Activated CD8-positive, alpha-beta memory T cell treated with anti-CD3 and anti-CD28 coated beads for 24 hours (primary cell): ENCODE measurements around the gene LMAN2L.
"Not testable (repeated sequence)": the region's sequence is repeated elsewhere in the genome, so short reads cannot be mapped to it uniquely, and the experiment has no call there.

Experiments
- DNase-seq: peaks from one replicate; pipeline ENCODE4 v3.0.0-alpha.2; 2020

Gene LMAN2L

DNA sequence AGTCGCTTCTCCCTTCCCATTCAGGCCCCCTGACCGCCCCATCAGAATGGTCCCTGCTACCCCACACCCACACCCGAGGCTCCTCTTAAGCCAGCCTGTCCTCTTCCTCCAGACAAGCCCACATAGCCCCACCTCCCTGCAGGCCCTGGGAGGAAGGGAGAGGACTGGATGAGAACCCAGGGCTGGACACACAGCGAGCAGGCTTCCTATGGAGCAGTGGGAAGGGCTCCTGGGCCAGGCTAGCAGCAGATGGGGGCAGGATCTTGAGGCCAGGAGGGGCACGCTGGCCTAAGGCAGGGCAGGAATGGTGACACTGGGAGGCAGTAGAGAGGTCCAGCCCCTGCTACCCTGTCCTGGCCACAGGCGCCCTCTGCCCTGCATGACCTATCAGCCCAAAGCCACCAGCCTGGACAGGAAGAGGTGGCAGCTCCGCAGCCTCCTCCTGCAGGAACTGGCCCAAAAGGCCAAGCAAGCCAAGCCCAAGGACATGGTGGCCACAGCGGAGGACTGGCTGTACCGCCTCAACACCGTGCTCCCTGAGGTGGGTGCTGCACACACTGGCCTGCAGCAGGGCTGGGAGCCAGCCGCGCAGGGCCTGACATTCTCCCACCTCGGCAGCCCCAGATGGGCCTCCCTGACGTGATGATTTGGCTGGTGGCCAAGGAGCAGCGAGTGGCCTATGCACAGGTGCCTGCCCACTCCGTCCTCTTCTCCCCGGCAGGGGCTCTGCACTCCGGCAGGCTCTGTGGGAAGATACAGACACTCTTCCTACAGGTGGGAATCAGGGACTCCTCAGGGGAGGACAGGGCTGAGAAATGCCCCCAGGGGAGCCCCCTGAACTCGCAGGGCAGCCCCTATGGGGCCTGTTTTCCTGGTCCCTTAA lies 54.0 kb downstream of the LMAN2L start:
- DNase-seq = no peak

GRCh38 chr2:96684883-96685576 lies 54.8 kb downstream of the LMAN2L start:
- DNase-seq = no peak

GRCh38 chr2:96683972-96684820 lies 55.7 kb downstream of the LMAN2L start:
- DNase-seq = no peak

DNA sequence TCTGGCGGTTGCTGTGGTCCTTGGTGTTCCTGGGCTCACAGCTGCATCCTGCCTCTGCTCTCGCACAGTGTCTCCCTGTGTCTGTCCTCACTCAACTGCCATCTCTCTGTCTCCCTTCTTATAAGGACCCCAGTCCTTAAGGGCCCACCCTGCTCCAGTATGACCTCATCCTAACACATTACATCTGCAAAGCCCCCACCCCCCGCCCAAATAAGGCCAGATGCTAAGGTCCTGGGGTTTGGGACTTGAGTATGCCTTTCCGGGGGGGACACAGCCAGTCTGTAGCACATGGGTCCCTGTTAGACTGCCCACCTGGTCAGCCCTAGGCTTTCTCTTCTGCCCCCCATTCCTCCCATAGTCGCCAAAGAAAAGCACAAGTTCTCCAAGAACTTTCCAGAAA lies 56.6 kb downstream of the LMAN2L start:
- no peak for DNase-seq

- no peak for DNase-seq
Observed at GRCh38 chr2:96681540-96681939, 58.3 kb downstream of the LMAN2L start.

DNA sequence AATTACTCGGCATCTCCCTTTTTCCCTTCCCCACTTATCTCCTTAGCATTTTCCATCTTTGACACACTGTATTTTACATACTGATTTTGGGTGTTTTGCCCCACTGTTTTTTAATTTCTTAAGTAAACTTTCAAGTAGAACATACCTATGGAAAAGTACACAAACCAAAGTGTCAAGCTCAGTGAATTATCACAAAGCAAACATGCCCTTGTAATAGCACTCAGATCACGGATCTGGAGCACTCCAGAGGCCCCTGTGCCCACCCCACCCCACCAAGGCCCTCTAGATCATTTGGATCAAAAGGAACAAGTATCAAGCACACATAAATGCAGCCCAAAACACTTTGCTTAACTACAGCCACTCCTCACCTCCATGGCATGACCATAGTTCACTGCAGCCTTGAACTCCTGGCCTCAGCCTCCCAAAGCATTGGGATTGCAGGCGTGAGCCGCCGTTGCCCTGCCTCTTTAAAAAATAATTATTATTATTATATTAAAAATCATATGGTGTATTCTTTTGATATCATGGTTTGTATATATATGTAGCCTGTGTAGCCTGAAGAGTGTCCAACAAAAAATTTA lies 59.2 kb downstream of the LMAN2L start:
- DNase-seq = no peak

DNA sequence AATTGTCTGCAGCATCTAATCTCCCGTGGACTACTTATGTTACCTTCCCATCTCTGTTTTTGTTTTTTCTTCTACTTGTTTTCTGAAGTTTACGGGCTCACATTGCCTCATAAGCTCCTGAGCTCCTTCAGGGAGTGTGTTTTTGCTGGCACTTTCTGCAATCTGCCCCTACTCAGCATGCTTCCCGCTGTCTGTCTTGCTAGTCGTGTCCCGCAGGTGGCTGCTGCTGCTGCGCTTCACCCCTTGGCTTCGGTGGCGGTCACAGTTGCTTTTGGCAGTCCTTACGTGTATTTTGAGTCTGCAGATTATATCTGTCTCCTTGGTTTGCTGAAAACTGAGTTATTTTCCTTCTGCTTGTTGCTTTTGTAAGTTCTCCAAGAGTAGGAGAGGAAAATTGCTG lies 60.0 kb downstream of the LMAN2L start:
- no peak for DNase-seq

DNA sequence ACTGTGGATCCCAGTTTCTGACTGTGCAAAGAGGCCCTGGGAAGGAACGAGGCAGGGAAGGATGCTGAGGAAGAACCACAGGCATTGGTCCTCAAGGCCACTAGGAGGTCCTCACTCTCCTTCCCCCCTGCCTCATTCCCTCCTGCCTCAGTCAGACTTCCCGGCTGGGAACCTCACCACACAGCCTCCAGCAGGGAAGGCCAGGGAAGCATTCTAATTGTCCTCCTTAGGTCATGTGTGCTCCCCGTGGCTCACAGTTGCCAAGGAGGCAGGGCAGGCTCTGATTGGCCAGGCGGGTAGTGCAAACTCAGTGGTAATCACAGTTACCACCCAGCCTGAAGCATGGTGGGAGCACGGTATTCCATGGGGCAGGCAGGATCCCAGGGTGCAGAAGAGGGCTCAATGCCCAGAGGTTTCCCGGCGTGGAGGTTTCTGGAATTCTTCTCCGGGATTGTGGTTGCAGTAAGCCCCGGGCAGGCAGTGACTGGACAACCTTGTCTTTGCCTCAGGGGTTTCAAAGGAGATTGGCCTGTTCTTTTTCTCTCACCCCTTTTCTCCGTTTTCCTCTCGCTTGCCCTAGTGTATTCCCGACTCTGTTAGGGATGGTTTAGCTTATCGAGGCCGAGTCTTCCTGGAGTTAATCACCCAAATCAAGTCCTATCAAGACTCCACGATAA lies 70.2 kb downstream of the LMAN2L start:
- DNase-seq = no peak

GRCh38 chr2:96668771-96669170 lies 71.1 kb downstream of the LMAN2L start:
- DNase-seq = no peak

DNA sequence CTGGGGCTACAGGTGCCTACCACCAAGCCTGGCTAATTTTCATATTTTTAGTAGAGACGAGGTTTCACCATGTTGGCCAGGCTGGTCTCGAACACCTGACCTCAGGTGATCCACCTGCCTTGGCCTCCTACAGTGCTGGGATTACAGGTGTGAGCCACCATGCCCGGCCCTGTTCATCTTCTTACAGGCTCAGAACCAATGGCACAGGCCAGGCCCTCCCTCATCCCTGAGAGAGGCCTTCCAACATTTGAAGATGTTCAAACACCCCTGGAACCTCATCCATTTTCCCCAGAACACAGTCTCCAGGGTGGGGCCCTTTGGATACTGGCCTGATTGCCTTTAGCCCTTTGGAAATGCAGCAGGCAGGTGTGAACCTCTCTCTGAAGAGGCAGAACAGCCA lies 74.1 kb downstream of the LMAN2L start:
- not testable (repeated sequence) for DNase-seq

- DNase-seq = no peak
Observed at GRCh38 chr2:96665083-96665569, 74.7 kb downstream of the LMAN2L start.

DNA sequence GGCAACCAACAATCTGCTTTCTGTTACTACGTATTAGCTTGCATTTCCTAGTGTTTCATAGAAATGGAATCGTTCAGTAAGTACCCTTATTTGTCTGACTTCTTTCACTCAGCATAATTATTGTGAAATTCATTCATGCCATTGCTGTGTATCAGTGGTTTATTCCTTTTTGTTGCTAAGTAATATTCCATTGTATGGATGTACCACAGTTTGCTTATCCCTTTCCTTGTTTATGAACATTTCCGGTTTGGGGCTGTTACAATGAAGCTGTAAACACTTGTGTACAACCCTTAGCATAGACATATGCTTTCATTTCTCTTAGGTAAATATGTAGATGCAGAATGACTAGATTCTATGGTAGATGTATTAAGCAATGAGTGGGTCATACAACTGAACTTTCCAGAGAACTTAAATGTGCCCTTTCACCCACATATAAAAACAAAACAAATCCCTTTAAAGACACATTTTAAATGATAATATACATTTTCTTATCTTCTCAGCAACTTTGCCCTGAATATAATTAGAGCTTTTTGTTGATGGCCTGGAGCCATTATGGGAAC lies 75.4 kb downstream of the LMAN2L start:
- no peak for DNase-seq

GRCh38 chr2:96663829-96664228 lies 76.0 kb downstream of the LMAN2L start:
- DNase-seq = no peak

GRCh38 chr2:96663177-96663576 lies 76.7 kb downstream of the LMAN2L start:
- DNase-seq = no peak

- DNase-seq = no peak
Observed at GRCh38 chr2:96662360-96662759, 77.5 kb downstream of the LMAN2L start.

DNA sequence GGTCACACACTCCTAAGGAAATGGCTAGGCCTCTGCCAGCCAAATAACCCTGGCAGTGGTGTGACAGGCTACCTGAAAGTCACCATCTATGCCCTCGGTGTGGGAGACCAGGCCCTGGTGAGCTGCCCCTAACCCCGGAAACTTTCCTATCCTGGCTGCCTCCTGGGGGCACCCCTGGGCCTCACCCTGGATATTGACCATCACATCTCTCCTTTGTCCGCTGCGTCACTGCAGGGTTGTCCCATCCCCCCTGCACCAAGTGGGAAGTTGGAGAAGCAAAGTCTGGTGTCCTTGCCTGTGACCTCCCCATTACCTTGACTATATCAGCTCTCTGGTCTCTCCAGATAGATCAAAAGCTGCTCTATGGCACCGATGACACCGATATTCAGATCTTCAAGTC lies 78.5 kb downstream of the LMAN2L start:
- no peak for DNase-seq

GRCh38 chr2:96656540-96656939 lies 83.3 kb downstream of the LMAN2L start:
- DNase-seq = no peak
